ENCODE measurements around the gene SLIT2.

Gene SLIT2

GRCh38 chr4:20251796-20252655 lies at the start of gene SLIT2:
Gene SLIT2 (plus strand): TSS chr4:20251905. CDS start chr4:20253816, 1,911 bp downstream.
- no peak for TF ChIP-seq GATA2 (IDR thresholded peaks at IDR 0.05; ENCODE audit: low read depth, low read length)

- no peak for TF ChIP-seq GATA3 (IDR thresholded peaks at IDR 0.05; ENCODE audit: low read depth, low read length)
- TF ChIP-seq GATA2 (IDR thresholded peaks at IDR 0.05; ENCODE audit: low read depth, low read length), result no peak
Measured at GRCh38 chr4:20203508-20203907, 48.2 kb upstream of the SLIT2 start.

- TF ChIP-seq GATA3 (IDR thresholded peaks at IDR 0.05; ENCODE audit: low read depth, low read length), result no peak
- TF ChIP-seq GATA2 (IDR thresholded peaks at IDR 0.05; ENCODE audit: low read depth, low read length), result no peak
Measured at GRCh38 chr4:20217521-20217920, 34.2 kb upstream of the SLIT2 start.

GRCh38 chr4:20217951-20218350 lies 33.8 kb upstream of the SLIT2 start:
- TF ChIP-seq GATA3 (IDR thresholded peaks at IDR 0.05; ENCODE audit: low read depth, low read length) (no peak), GATA2 (IDR thresholded peaks at IDR 0.05; ENCODE audit: low read depth, low read length) (no peak)

GRCh38 chr4:20219521-20219920 lies 32.2 kb upstream of the SLIT2 start:
- TF ChIP-seq GATA2 (IDR thresholded peaks at IDR 0.05; ENCODE audit: low read depth, low read length), result no peak
- TF ChIP-seq GATA3 (IDR thresholded peaks at IDR 0.05; ENCODE audit: low read depth, low read length), result no peak

GRCh38 chr4:20237894-20238537 lies 13.7 kb upstream of the SLIT2 start:
- TF ChIP-seq GATA2 (IDR thresholded peaks at IDR 0.05; ENCODE audit: low read depth, low read length) (no peak), GATA3 (IDR thresholded peaks at IDR 0.05; ENCODE audit: low read depth, low read length) (no peak)

- no peak for TF ChIP-seq GATA2 (IDR thresholded peaks at IDR 0.05; ENCODE audit: low read depth, low read length)
- no peak for TF ChIP-seq GATA3 (IDR thresholded peaks at IDR 0.05; ENCODE audit: low read depth, low read length)
Measured at GRCh38 chr4:20248155-20248558, 3.5 kb upstream of the SLIT2 start.

GRCh38 chr4:20249333-20249732 lies 2.4 kb upstream of the SLIT2 start:
- TF ChIP-seq GATA3 (IDR thresholded peaks at IDR 0.05; ENCODE audit: low read depth, low read length) (no peak), GATA2 (IDR thresholded peaks at IDR 0.05; ENCODE audit: low read depth, low read length) (no peak)

GRCh38 chr4:20251031-20251795 lies 492 bp upstream of the SLIT2 start:
- TF ChIP-seq GATA3 (IDR thresholded peaks at IDR 0.05; ENCODE audit: low read depth, low read length), result no peak
- no peak for TF ChIP-seq GATA2 (IDR thresholded peaks at IDR 0.05; ENCODE audit: low read depth, low read length)

GRCh38 chr4:20252656-20253282 lies 1.1 kb downstream of the SLIT2 start:
- no peak for TF ChIP-seq GATA3 (IDR thresholded peaks at IDR 0.05; ENCODE audit: low read depth, low read length)
- TF ChIP-seq GATA2 (IDR thresholded peaks at IDR 0.05; ENCODE audit: low read depth, low read length), result no peak

- TF ChIP-seq GATA3 (IDR thresholded peaks at IDR 0.05; ENCODE audit: low read depth, low read length) (no peak), GATA2 (IDR thresholded peaks at IDR 0.05; ENCODE audit: low read depth, low read length) (no peak)
Measured at GRCh38 chr4:20253283-20253734, 1.6 kb downstream of the SLIT2 start.

GRCh38 chr4:20253735-20254409 lies 2.2 kb downstream of the SLIT2 start:
- no peak for TF ChIP-seq GATA3 (IDR thresholded peaks at IDR 0.05; ENCODE audit: low read depth, low read length)
- no peak for TF ChIP-seq GATA2 (IDR thresholded peaks at IDR 0.05; ENCODE audit: low read depth, low read length)

- TF ChIP-seq GATA3 (IDR thresholded peaks at IDR 0.05; ENCODE audit: low read depth, low read length) (no peak), GATA2 (IDR thresholded peaks at IDR 0.05; ENCODE audit: low read depth, low read length) (no peak)
Measured at GRCh38 chr4:20254511-20255250, 3.0 kb downstream of the SLIT2 start.

Data from SH-SY5Y (cell line).